ENCODE measurements around the gene SFMBT1.
A peak's percentile ranks its signal among the peaks of the same experiment; 100 is the strongest.

The SFMBT1 gene

DNA sequence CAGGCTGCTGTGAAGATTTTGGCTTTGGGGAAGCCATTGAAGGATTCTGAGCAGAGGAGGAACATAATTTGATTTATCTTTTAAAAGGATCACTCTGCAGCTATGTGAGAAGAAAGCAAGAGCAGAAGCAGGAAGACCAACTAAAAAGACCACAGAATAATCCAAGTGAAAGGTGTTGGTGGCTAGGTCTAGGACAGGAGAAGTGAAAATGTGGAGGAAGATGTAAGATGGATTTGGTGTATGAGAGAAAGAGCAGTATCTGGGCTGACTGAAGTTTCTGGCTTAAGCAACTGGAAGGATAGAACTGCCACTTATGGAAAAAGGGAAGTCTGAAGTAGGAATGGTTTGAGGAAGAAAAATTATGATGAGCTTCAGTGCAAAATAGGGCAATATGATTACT lies 62.0 kb downstream of the SFMBT1 start:
- no peak for DNase-seq

GRCh38 chr3:52983336-52983807 lies 62.5 kb downstream of the SFMBT1 start:
- DNase-seq = peak; percentile 59

DNA sequence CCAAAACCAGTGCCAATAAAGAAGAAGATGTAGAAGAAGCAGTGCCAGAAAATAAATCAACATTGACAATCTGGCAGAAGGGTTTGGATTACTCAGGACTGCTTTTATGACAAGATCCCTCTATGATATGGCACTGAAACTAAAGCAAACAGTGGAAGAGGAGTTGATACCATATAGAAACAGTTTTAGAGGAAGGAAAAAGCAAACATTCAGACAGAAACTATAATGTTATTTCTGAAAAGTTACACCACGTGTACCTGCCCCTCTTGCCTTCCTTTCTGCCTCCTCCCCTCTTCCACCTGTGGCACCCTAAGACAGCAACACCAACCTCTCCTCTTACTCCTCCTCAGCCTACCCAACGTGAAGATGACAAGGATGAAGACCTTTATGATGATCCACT lies 63.0 kb downstream of the SFMBT1 start:
- peak; percentile 24 for DNase-seq

DNA sequence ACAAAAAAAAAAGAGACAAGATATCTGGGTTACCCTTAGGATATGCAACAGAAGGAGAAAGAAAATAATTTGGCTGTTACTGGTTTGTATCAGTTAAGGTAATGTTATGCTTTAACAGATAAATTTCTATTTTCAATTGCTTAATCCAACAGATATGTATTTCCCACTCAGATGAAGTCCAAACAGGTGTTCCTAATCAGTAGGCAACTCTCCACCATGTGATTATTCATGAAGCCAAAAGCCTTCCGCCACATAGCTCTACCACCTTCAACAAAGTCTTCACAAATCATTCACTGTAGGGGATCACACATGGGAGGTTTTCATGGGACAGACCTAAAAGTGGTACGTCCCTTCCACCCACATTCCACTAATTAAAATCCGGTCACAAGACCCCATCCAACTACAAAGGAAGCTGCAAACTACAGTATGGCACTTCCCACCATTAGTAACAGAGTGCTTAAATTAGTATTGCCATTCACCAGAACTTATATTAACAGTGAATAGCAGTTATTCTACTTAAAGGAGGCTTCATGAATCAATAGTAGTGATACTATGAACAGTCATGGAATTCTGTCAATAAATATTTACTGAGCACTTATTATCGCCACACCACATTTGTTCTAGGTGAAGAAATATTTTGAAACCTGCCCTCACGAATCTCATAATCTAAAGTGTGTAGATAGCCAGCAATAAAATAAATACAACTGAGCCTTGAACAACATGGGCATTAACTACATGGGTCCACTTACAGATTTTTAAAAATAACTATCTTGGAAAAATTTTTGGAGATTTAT lies 66.5 kb downstream of the SFMBT1 start:
- DNase-seq = no peak

DNA sequence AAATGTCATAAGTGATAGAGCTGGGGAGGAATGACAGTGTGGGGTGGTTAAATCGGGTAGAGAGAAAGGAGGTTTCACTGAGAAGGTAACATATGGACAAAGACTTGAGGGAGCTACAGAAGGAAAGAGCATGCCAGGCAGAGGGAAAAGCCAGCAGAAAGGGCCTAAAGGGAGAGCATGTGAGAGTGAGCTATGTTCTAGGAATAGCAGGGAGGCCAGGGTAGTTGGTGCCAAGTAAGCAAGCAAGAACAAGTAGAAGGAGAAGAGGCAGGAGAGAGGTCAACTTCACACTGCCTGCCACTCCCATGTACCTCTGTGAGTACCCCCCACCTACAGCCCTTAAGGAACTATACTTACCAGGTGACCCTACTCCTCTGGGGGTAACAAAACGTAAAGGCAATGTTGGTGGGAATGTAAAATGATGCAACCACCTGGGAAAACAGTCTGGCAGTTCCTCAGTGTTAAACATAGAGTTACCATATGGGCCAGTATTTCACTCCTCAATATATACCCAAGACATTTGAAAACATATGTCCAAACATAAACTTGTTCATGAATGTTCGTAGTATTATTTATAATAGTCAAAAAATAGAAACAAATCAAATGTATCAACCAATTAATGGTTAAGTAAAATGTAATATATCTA lies 67.6 kb downstream of the SFMBT1 start:
- no peak for DNase-seq

DNA sequence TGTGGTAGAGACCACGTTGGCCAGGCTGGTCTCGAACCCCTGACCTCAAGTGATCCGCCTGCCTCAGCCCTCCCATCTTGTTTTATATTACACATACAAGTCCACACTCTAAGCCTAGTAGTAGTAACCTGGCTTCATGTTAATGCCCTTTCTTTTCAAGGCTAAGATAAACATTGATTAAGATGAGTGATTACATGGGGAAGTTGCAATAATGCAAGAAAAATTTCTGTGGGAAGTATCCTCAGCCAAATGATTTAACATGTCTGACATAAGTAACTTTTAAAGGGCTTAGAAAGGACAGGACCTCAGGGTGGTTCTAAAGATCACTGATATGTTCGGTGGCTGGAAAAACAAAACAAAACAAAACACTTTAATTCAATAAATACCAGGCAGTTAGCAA lies 72.1 kb downstream of the SFMBT1 start:
- no peak for DNase-seq

GRCh38 chr3:52971895-52972294 lies 74.0 kb downstream of the SFMBT1 start:
- no peak for DNase-seq

DNA sequence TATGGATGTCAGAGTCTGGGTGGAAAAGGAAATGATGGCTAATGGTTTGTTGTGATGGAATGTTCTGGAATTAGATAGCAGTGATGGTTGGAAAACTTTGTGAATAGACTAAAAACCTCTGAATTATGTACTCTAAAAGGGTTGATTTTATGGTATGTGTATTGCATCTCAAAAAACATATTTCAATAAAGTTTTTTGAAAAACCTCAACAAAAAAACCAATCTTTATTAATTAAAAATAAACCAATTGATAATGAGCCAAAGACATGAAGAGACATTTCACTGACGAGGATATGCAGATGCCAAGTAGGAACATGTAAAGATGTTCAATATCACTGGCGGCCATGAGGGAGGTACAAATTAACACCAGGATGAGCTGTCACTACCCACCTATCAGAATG lies 78.5 kb downstream of the SFMBT1 start:
- no peak for DNase-seq

- DNase-seq = no peak
These were observed 83.7 kb downstream of the SFMBT1 start for GRCh38 chr3:52962160-52962559.

GRCh38 chr3:52959773-52960172 lies 86.1 kb downstream of the SFMBT1 start:
- no peak for DNase-seq

GRCh38 chr3:52939600-52939999 lies 106.3 kb downstream of the SFMBT1 start:
- no peak for DNase-seq

DNA sequence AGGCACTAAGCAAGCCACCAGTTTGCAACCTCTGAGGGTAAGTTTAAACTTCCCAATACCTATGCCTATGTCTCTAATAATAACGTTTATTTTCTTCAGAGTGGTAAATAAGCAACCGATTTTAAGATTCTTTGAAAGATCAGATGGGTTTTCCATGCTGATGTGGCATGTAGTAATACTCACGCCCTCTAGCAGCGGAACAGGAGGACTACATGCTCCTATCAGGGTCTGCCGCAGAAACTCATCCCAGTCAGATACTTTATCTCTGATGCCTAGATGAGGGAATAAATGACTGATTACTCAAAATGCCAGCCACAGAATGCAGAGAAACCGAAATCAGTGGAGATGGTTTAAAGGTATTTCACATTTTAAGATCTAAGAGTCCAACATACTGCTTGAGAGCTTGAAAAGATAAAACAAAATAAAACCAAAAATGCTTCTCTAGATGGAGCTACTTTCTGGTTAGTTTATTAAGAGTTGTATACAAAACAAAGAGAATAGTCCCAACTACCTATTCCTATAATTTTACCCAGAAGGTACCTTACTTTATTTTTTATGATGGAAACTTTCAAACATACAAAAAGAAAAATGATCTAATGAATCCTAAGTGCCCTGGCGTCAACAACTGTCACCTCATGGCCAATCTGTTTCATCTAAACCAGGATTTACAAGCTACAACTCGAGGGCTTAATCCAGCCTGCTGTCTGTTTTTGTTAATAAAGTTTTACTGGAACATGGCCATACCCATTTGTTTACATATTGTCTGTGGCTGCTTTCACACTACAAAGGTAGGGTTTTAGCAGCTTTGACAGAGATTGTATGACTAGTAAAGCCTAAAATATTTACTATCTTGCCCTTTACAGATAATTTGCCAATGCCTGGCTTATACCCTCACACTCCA lies 111.0 kb downstream of the SFMBT1 start:
- DNase-seq = peak; percentile 76

GRCh38 chr3:52931889-52932288 lies 114.0 kb downstream of the SFMBT1 start:
- no peak for DNase-seq

DNA sequence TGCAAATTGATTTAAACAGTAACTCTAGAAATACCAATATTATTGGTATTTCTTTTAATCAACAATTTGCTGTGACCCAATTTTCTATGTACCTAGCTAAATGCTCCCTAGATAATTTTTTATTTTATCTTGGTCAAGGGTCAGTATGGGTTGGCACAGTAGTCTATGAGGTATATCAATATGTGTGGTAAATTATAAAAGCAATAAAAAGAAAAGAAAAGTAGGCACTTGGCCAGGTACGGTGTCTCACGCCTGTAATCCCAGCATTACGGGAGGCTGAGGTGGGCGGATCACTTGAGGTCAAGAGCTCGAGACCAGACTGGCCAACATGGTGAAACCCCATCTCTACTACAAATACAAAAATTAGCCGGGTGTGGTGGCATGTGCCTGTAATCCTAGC lies 114.5 kb downstream of the SFMBT1 start:
- no peak for DNase-seq

DNA sequence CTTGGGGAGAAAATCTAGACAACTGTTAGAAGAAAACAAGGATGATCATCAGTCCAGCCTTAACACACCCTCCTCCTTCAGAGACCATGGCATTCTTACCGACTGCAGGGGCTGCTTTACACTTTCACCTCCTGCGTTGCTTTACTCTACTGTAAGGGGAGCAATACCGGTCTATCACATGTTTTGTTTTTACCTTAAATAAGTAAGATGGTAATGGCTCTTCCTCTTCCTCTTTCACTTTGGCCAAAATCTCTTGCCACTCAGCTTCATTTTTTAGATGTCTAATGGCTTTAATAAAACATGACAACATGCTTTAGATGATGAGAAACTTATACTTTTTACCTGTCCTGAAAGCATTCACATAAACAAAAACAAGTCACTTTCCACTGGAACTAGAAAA lies 115.1 kb downstream of the SFMBT1 start:
- DNase-seq = no peak

- DNase-seq = no peak
These were observed 119.3 kb downstream of the SFMBT1 start for GRCh38 chr3:52926554-52926953.

DNA sequence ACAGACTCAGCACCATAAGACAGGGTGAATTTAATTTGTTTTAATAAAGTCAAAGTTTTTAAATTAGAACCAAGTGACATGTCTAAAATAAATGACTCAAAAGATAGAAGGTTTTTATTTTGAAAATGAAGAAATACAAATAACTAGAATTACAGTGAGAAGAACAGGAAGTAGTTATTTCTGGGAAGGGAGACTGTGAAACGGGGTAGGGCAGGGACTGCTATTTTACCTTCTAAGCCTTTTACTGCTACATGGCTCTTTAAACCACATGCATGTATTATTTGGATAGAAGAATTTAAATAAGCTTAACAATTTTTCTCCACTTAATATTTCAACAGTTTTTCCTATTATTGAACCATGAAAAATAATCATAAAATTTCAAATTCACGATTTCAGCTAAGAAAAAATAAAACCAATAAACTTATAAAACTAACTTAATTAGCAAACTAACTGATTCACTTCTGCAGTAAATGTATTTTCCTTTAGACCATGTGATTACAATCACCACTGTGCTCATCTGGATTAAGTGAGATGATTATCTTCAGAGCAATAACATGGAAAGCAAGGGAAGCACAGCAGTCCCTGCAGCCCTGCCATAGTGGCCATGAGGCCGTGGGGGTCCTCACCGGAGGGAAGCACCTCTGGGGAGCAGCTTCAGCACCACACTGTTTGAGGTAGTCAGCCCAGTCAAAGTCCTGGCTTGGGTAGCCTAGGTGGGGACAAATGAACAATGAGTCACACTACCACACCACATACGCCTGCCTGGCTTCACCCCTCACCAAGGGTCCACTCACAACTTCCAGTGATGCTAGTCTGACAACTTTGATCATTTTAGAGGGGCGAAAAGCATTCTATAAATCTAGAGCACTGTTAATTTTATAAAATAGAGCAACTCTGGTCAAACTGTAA lies 120.2 kb downstream of the SFMBT1 start:
- DNase-seq = no peak

- no peak for DNase-seq
These were observed 121.9 kb downstream of the SFMBT1 start for GRCh38 chr3:52923963-52924362.

DNA sequence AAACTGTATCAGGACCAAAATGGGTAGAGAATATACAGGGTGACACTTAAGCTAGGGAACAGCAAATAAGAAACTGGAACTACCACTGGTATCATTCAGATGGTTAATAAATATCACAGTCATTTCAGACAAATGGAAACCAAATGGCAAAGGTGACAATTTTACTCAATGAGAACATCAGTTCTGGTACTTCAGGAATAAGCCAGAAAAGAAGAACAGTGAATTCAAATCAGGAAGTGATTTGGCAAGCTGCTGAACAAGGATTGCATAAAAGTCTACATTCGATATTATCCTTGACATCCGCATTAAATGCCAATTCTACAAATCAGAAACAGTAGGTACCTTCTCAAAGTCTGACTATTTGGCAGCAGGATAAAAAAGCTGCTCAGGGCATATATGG lies 125.0 kb downstream of the SFMBT1 start:
- DNase-seq = no peak

- DNase-seq = no peak
These were observed 128.8 kb downstream of the SFMBT1 start for GRCh38 chr3:52917044-52917443.

DNA sequence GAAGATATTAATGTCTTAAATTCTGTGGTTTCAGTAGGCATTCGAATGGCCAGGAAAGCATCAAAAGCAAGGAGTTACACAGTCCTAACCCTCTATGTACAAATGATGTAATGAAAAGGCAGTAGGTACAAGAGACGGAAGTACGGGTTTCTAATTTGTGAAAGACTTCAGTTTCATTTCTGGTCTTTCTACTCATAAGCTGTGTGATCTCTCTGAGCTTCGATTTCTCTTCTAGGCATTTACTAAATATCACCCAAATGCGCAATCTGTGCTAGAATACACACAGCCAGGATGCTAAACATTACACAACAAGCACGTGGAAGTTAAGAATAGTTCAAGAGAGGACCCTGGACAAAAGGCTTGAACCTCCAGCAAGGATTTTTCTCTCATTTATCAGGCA lies 130.6 kb downstream of the SFMBT1 start:
- DNase-seq = no peak

All from activated CD4-positive, alpha-beta T cell treated with anti-CD3 and anti-CD28 coated beads, Interleukin-2, amount 50 U/mL, for 16 hours (primary cell).